IMR-90 (cell line): ENCODE data around the gene SMIM9. TPM values are rescaled to one million over a fixed set of nuclear protein-coding genes. Genes with fewer than 3 reads are reported as not detected.

Experiments
- ATAC-seq: fragments of 200-7000 bp; cut with Tn5 transposase; 2 replicates; pipeline ENCODE4 v1.9.1; 2020; ENCODE audit warnings: low read depth, mild to moderate bottlenecking, moderate library complexity
- BruUV-seq: library from RNA; stranded (reverse); fragments of 400-500 nt; replicated peaks from 2 replicates; lab custom pipeline; 2021; lab: Mats Ljungman, UMichigan
- CTCF ChIA-PET: fragments of 300-600 bp; formaldehyde crosslinking; extraction: SDS; loops from one replicate; lab custom pipeline; 2021; ENCODE audit warnings: antibody characterized with exemption; lab: Yijun Ruan, JAX
- POLR2A ChIA-PET: fragments of 300-600 bp; sonication (Branson Sonifier 250); formaldehyde crosslinking; loops from one replicate; lab custom pipeline; 2022; ENCODE audit warnings: antibody characterized with exemption; ENCODE audit not compliant: unreplicated experiment; lab: Charles Lee
- DNase-seq: peaks from one replicate; pipeline ENCODE4 v3.0.0; 2013
- H2AFZ ChIP-seq: replicated peaks from 2 replicates; pipeline ENCODE3; 2013; ENCODE audit warnings: low read length, mild to moderate bottlenecking; ENCODE audit not compliant: poor library complexity
- H2AK5ac ChIP-seq: 2 replicates; pipeline ENCODE4 v1.6.1; 2013; ENCODE audit warnings: low read depth, low read length, inconsistent platforms
- H2AK9ac ChIP-seq: replicated peaks from 2 replicates; pipeline ENCODE3; 2013; ENCODE audit warnings: mild to moderate bottlenecking, low read depth, low read length, moderate library complexity; ENCODE audit not compliant: poor library complexity
- H2BK120ac ChIP-seq: 2 replicates; pipeline ENCODE4 v1.6.1; 2013; ENCODE audit warnings: low read depth, low read length, inconsistent platforms
- H2BK15ac ChIP-seq: 3 replicates; pipeline ENCODE4 v1.6.1; 2013; ENCODE audit warnings: low read depth, low read length, inconsistent platforms
- H2BK20ac ChIP-seq: 2 replicates; pipeline ENCODE4 v1.6.1; 2013; ENCODE audit warnings: low read depth, mild to moderate bottlenecking, inconsistent platforms, low read length, moderate library complexity
- H2BK5ac ChIP-seq: 2 replicates; pipeline ENCODE4 v1.6.1; 2013; ENCODE audit warnings: mild to moderate bottlenecking, low read depth, low read length, inconsistent platforms; ENCODE audit not compliant: poor library complexity, severe bottlenecking
- H3K14ac ChIP-seq: replicated peaks from 2 replicates; pipeline ENCODE4 v1.6.1; 2013; ENCODE audit warnings: low read depth, low read length, inconsistent platforms
- H3K18ac ChIP-seq: 2 replicates; pipeline ENCODE4 v1.6.1; 2013; ENCODE audit warnings: low read depth, low read length, control low read depth
- H3K23ac ChIP-seq: 2 replicates; pipeline ENCODE4 v1.6.1; 2013; ENCODE audit warnings: low read depth, low read length, inconsistent platforms
- H3K27ac ChIP-seq: 2 replicates; pipeline ENCODE4 v1.5.1; 2013; ENCODE audit warnings: mild to moderate bottlenecking, control low read depth, low read length; ENCODE audit not compliant: insufficient read depth
- H3K27me3 ChIP-seq: 2 replicates; pipeline ENCODE4 v1.6.1; 2013; ENCODE audit warnings: low read length; ENCODE audit not compliant: control insufficient read depth, insufficient read depth
- H3K36me3 ChIP-seq: 2 replicates; pipeline ENCODE4 v1.6.1; 2013; ENCODE audit warnings: low read length, mixed read lengths; ENCODE audit not compliant: control insufficient read depth, insufficient read depth
- H3K4ac ChIP-seq: 2 replicates; pipeline ENCODE4 v1.6.1; 2013; ENCODE audit warnings: low read depth, low read length, inconsistent platforms
- H3K4me1 ChIP-seq: 2 replicates; pipeline ENCODE4 v1.6.1; 2013; ENCODE audit warnings: low read length, mixed read lengths; ENCODE audit not compliant: control insufficient read depth, insufficient read depth
- H3K4me2 ChIP-seq: 2 replicates; pipeline ENCODE4 v1.6.1; 2013; ENCODE audit warnings: low read depth, mild to moderate bottlenecking, control low read depth, low read length, moderate library complexity
- H3K4me3 ChIP-seq: 2 replicates; pipeline ENCODE4 v1.5.1; 2013; ENCODE audit warnings: low read depth, mild to moderate bottlenecking, control low read depth, low read length, moderate library complexity; ENCODE audit not compliant: insufficient read depth
- H3K56ac ChIP-seq: 2 replicates; pipeline ENCODE4 v1.6.1; 2013; ENCODE audit warnings: low read length, inconsistent platforms; ENCODE audit not compliant: insufficient read depth; ENCODE audit errors: extremely low read depth
- H3K79me1 ChIP-seq, 2 experiments: 2 replicates each; pipeline ENCODE4 v1.6.1; 2013; ENCODE audit warnings: low read length in 2 of 2, inconsistent platforms in 1 of 2, low read depth in 1 of 2
- H3K9ac ChIP-seq: 2 replicates; pipeline ENCODE4 v1.6.1; 2013; ENCODE audit warnings: low read depth, low read length, control low read depth
- H3K9me1 ChIP-seq: 2 replicates; pipeline ENCODE4 v1.6.1; 2013; ENCODE audit warnings: low read length, inconsistent platforms; ENCODE audit not compliant: insufficient read depth
- H3K9me3 ChIP-seq: 2 replicates; pipeline ENCODE4 v1.6.1; 2013; ENCODE audit warnings: low read length; ENCODE audit not compliant: control insufficient read depth, insufficient read depth
- H4K20me1 ChIP-seq: 2 replicates; pipeline ENCODE4 v1.6.1; 2013; ENCODE audit warnings: low read length, inconsistent platforms; ENCODE audit not compliant: insufficient read depth
- H4K5ac ChIP-seq: 2 replicates; pipeline ENCODE4 v1.6.1; 2013; ENCODE audit warnings: mild to moderate bottlenecking, low read depth, low read length, control low read depth
- H4K8ac ChIP-seq, 2 experiments: 2 replicates each; pipeline ENCODE4 v1.6.1; 2013; ENCODE audit warnings: low read depth in 2 of 2, low read length in 2 of 2, control low read depth in 1 of 2, inconsistent platforms in 1 of 2
- H4K91ac ChIP-seq: 2 replicates; pipeline ENCODE4 v1.6.1; 2013; ENCODE audit warnings: low read depth, low read length, inconsistent platforms; ENCODE audit not compliant: insufficient read depth
- BHLHE40 ChIP-seq: fragments of 150-350 bp; IDR thresholded peaks from 2 replicates; pipeline ENCODE4 v1.6.1; 2016; ENCODE audit warnings: mild to moderate bottlenecking, low read depth, low read length
- CEBPB ChIP-seq: IDR thresholded peaks from 2 replicates; pipeline ENCODE4 v1.6.1; 2012; ENCODE audit warnings: low read depth, low read length, improper control_type of control experiment
- CHD1 ChIP-seq: IDR thresholded peaks from 2 replicates; pipeline ENCODE4 v1.6.1; 2012; ENCODE audit warnings: low read depth, low read length, improper control_type of control experiment
- FOS ChIP-seq: fragments of 150-350 bp; IDR thresholded peaks from 2 replicates; pipeline ENCODE4 v1.6.1; 2016; ENCODE audit warnings: low read depth, low read length
- MAZ ChIP-seq: IDR thresholded peaks from 2 replicates; pipeline ENCODE4 v1.6.1; 2012; ENCODE audit warnings: low read depth, mild to moderate bottlenecking, low read length, improper control_type of control experiment, moderate library complexity, borderline replicate concordance
- MXI1 ChIP-seq: IDR thresholded peaks from 2 replicates; pipeline ENCODE4 v1.6.1; 2012; ENCODE audit warnings: low read depth, mild to moderate bottlenecking, low read length, moderate library complexity, borderline replicate concordance
- NFE2L2 ChIP-seq: fragments of 150-350 bp; IDR thresholded peaks from 2 replicates; pipeline ENCODE4 v1.6.1; 2016; ENCODE audit warnings: low read depth, mild to moderate bottlenecking, low read length
- POLR2A ChIP-seq: IDR thresholded peaks from 2 replicates; pipeline ENCODE4 v1.6.1; 2012; ENCODE audit warnings: mild to moderate bottlenecking, low read depth, low read length
- RAD21 ChIP-seq: IDR thresholded peaks from 2 replicates; pipeline ENCODE4 v1.6.1; 2012; ENCODE audit warnings: low read length, improper control_type of control experiment
- RCOR1 ChIP-seq: IDR thresholded peaks from 2 replicates; pipeline ENCODE4 v1.6.1; 2012; ENCODE audit warnings: mild to moderate bottlenecking, low read length, improper control_type of control experiment; ENCODE audit not compliant: insufficient replicate concordance
- RFX5 ChIP-seq: IDR thresholded peaks from 2 replicates; pipeline ENCODE4 v1.8.0; 2012; ENCODE audit warnings: low read depth, mild to moderate bottlenecking, low read length, moderate library complexity
- SMC3 ChIP-seq: fragments of 150-350 bp; IDR thresholded peaks from 2 replicates; pipeline ENCODE4 v1.6.1; 2016; ENCODE audit warnings: low read depth, mild to moderate bottlenecking, antibody characterized with exemption, low read length, moderate library complexity
- WGBS, 2 experiments: methylation state at CpG; one replicate each; pipeline versions ENCODE4 v1.1.5 to v1.1.7; 2013; ENCODE audit warnings: missing lambda C conversion rate in 2 of 2; ENCODE audit not compliant: insufficient read length in 1 of 2; ENCODE audit errors: extremely low coverage in 2 of 2; 5-methylcytosine and 5-hydroxymethylcytosine counted together
- dilution Hi-C: fragments of 300-500 bp; cut with HindIII; formaldehyde crosslinking; loops from one replicate; pipeline ENCODE4 v1.14.3; 2018; ENCODE audit warnings: low sequenced_read_pairs; ENCODE audit not compliant: unreplicated experiment
- in situ Hi-C: fragments of 300-500 bp; cut with MboI; formaldehyde crosslinking; loops from 3 replicates; pipeline ENCODE4 v1.14.3; 2019; ENCODE audit warnings: low sequenced_read_pairs, inconsistent platforms, mixed read lengths
- intact Hi-C: fragments of 100-400 bp; cut with micrococcal nuclease; formaldehyde crosslinking; loops from 2 replicates; pipeline ENCODE4 v1.10.0; 2022
- polyA plus RNA-seq, 3 experiments: library from polyadenylated mRNA; depleted of rRNA; stranded (reverse); fragments of >200 nt; gene quantifications; 2 replicates each; pipeline ENCODE4 v1.2.3, GENCODE V29; 2012; ENCODE audit warnings: low replicate concordance in 1 of 3
- total RNA-seq: library from RNA; depleted of rRNA; stranded (reverse); fragments of >200 nt; gene quantifications from 2 replicates; pipeline ENCODE4 v1.2.3, GENCODE V29; 2012
- TF ChIP-seq, protein P1 (sequence below): fragments of 150-350 bp; IDR thresholded peaks from 2 replicates; pipeline ENCODE4 v1.6.1; 2016; ENCODE audit warnings: low read depth, mild to moderate bottlenecking, low read length, moderate library complexity, borderline replicate concordance
- TF ChIP-seq, protein P2 (sequence below): fragments of 150-350 bp; IDR thresholded peaks from 2 replicates; pipeline ENCODE4 v1.6.1; 2017; ENCODE audit warnings: mild to moderate bottlenecking, antibody characterized with exemption, low read length, low read depth
- TF ChIP-seq, protein P3 (sequence below): conservative IDR thresholded peaks from 2 replicates; pipeline ENCODE4 v1.5.1; 2012; ENCODE audit warnings: mild to moderate bottlenecking, low read depth, low read length, improper control_type of control experiment

SMIM9 gene
- total and polyA plus RNA-seq, 2 of the 4 experiments (the other 2 are of a cell fraction), result not detected

DNA sequence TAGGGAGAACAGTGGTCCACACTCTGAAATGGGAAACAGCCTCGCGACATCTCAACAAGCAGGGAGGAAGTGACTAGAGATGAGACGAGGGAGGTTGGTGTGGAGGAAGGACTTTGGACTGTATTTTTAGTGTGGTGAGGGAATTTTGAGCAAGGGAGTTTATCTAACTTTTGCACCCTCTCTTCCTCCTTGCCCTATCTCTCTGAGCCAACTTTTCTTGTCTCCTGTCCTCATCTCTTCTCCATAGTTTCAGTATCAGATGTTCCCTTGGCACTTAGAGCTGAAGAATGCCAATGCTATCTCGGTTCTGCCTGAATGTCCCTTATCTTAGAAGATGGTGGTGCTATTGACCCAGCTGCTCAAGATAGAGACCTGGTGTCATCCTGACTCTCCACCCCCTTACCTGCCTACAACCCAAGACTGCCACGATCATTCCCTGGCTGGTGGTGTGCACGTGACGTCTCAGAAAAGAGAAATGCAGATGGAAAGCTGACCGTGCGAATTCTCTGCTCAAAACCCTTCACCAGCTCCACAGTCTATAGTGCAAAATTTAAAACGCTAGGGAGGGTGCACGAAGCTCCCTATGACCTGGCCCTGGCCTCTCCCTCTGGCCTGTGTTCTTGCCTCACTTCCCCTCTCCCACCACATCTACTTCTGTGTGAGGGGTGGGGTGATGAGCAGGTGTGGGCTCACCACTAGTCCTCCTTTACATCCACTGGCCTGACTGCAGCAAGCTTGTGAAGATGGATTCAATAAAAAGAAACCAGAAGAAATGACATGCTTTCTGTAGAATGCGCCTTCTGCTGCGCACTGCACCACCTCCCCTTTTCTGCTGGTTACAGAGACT, 50.1 kb downstream of the SMIM9 start:
- Histone ChIP-seq H4K5ac (no peak overlapping the region), H3K18ac (no peak overlapping the region), H3K14ac (no peak overlapping the region), H3K4me3 (no peak overlapping the region), H3K4me1 (peaks cover 2% of the 10 kb centered on the region; the same call in 1 of the 2 replicates), H3K27me3 (no peaks in the 10 kb centered on the region), H3K4ac (no peak overlapping the region), H3K79me1 (peaks cover 0 to 3% of the 10 kb centered on the region in 2 experiments; a peak in 2 of 4 replicates), H2AK5ac (no peak overlapping the region), H3K36me3 (0 out of 2 replicates have a peak, but pooled peaks cover 5% of the 10 kb centered on the region), H4K8ac (no peak overlapping the region), H3K9me3 (no peaks in the 10 kb centered on the region), H2BK120ac (no peak overlapping the region), H2BK15ac (no peak overlapping the region), H2AFZ (no peak overlapping the region), H4K91ac (no peak overlapping the region), H3K9ac (no peak overlapping the region), H3K56ac (no peak overlapping the region), H2BK20ac (no peak overlapping the region), H2BK5ac (no peak overlapping the region), H3K23ac (no peak overlapping the region), H4K20me1 (no peaks in the 10 kb centered on the region), H3K27ac (no peak overlapping the region), H3K9me1 (peaks cover 6% of the 10 kb centered on the region; the same call in 1 of the 2 replicates), H2AK9ac (no peak overlapping the region), H3K4me2 (no peak overlapping the region)
- ChIA-PET CTCF (no interaction called here), POLR2A (no interaction called here)
- DNase-seq (no peak), ATAC-seq (no peak)
- no TSS peak for BruUV-seq
- WGBS, 2 experiments, result 90 to 100% methylated on average over 1 to 2 of the region's 13 CpGs
- in situ Hi-C loops, result no loop called here
- intact Hi-C loops, result no loop called here
- dilution Hi-C loops, result no loop called here
- no peak for TF ChIP-seq RCOR1
- no peak for TF ChIP-seq FOS
- TF ChIP-seq BHLHE40, result no peak
- TF ChIP-seq CHD1, result no peak
- no peak for TF ChIP-seq CEBPB
- TF ChIP-seq POLR2A, result no peak
- TF ChIP-seq SMC3, result no peak
- TF ChIP-seq MXI1, result no peak
- TF ChIP-seq, protein P1, sequence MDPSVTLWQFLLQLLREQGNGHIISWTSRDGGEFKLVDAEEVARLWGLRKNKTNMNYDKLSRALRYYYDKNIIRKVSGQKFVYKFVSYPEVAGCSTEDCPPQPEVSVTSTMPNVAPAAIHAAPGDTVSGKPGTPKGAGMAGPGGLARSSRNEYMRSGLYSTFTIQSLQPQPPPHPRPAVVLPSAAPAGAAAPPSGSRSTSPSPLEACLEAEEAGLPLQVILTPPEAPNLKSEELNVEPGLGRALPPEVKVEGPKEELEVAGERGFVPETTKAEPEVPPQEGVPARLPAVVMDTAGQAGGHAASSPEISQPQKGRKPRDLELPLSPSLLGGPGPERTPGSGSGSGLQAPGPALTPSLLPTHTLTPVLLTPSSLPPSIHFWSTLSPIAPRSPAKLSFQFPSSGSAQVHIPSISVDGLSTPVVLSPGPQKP, result no peak
- no peak for TF ChIP-seq MAZ
- TF ChIP-seq, protein P2, sequence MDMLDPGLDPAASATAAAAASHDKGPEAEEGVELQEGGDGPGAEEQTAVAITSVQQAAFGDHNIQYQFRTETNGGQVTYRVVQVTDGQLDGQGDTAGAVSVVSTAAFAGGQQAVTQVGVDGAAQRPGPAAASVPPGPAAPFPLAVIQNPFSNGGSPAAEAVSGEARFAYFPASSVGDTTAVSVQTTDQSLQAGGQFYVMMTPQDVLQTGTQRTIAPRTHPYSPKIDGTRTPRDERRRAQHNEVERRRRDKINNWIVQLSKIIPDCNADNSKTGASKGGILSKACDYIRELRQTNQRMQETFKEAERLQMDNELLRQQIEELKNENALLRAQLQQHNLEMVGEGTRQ, result no peak
- TF ChIP-seq RFX5, result no peak
- no peak for TF ChIP-seq NFE2L2
- no peak for TF ChIP-seq RAD21
- TF ChIP-seq, protein P3, sequence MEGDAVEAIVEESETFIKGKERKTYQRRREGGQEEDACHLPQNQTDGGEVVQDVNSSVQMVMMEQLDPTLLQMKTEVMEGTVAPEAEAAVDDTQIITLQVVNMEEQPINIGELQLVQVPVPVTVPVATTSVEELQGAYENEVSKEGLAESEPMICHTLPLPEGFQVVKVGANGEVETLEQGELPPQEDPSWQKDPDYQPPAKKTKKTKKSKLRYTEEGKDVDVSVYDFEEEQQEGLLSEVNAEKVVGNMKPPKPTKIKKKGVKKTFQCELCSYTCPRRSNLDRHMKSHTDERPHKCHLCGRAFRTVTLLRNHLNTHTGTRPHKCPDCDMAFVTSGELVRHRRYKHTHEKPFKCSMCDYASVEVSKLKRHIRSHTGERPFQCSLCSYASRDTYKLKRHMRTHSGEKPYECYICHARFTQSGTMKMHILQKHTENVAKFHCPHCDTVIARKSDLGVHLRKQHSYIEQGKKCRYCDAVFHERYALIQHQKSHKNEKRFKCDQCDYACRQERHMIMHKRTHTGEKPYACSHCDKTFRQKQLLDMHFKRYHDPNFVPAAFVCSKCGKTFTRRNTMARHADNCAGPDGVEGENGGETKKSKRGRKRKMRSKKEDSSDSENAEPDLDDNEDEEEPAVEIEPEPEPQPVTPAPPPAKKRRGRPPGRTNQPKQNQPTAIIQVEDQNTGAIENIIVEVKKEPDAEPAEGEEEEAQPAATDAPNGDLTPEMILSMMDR, result no peak
